Cardiac muscle cell (in vitro differentiated cells and primary cell): ENCODE measurements around the gene PLAAT1. TPM values are rescaled to one million over a fixed set of nuclear protein-coding genes. Genes with fewer than 3 reads are reported as not detected.

Experiments used
- DNase-seq, 2 donors: peaks; one replicate each; pipeline versions ENCODE4 v3.0.0 to v3.0.0-alpha.2; 2010 to 2017; ENCODE audit warnings: low read depth in 1 of 2, low spot score in 1 of 2
- H3K27ac ChIP-seq: fragments of 200-600 bp; sonication (generic); 2 replicates; pipeline ENCODE4 v1.5.1; 2016
- H3K27me3 ChIP-seq: fragments of 200-600 bp; sonication (generic); 2 replicates; pipeline ENCODE4 v1.6.0; 2016; ENCODE audit warnings: control low read depth
- H3K36me3 ChIP-seq: fragments of 200-600 bp; sonication (generic); 2 replicates; pipeline ENCODE4 v1.5.1; 2016; ENCODE audit warnings: control low read depth
- H3K4me1 ChIP-seq: fragments of 200-600 bp; sonication (generic); 2 replicates; pipeline ENCODE4 v1.8.1; 2017; ENCODE audit warnings: low read depth, mild to moderate bottlenecking, mixed run types
- H3K4me3 ChIP-seq: fragments of 200-600 bp; sonication (generic); 2 replicates; pipeline ENCODE4 v1.5.1; 2016; ENCODE audit warnings: mild to moderate bottlenecking
- H3K9me3 ChIP-seq: fragments of 200-600 bp; sonication (generic); 2 replicates; pipeline ENCODE4 v1.5.1; 2017; ENCODE audit warnings: low read depth, mild to moderate bottlenecking, control low read depth
- polyA plus RNA-seq: library from polyadenylated mRNA; unstranded; fragments of >200 nt; fragmentation: Nextera tagmentation; extraction: Ambion mirVana; gene quantifications from 2 replicates; pipeline ENCODE4 v1.2.1, GENCODE V29; 2016
- total RNA-seq: library from RNA; depleted of rRNA; stranded (reverse); fragments of >200 nt; gene quantifications from 2 replicates; pipeline ENCODE4 v1.2.3, GENCODE V29; 2016
- TF ChIP-seq, protein P1 (sequence below): IDR thresholded peaks from 2 replicates; pipeline ENCODE4 v1.5.1; 2012; ENCODE audit warnings: low read depth, mild to moderate bottlenecking, low read length

Gene PLAAT1
- total and polyA plus RNA-seq, 2 experiments from 2014 or later, result 35.4 to 37.6 TPM

DNA sequence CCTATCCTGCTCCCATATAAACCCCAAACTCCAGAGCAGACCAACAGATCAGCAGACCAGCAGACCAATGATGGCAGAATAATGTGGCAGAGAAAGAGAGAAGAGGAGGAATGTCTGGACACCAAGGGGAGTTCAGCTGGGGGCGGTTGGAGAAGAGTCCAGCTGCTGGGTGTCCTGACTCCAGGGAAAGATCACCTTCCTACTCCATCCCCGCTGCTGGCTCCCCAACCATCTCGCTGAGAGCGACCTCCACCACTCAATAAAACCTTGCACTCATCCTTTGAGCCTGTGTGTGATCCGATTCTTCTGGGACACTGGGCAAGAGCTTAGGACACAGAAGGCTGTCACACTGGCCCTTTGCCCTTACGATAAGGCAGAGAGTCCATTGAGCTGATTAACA is 12.8 kb upstream of the PLAAT1 start:
- TF ChIP-seq, protein P1, sequence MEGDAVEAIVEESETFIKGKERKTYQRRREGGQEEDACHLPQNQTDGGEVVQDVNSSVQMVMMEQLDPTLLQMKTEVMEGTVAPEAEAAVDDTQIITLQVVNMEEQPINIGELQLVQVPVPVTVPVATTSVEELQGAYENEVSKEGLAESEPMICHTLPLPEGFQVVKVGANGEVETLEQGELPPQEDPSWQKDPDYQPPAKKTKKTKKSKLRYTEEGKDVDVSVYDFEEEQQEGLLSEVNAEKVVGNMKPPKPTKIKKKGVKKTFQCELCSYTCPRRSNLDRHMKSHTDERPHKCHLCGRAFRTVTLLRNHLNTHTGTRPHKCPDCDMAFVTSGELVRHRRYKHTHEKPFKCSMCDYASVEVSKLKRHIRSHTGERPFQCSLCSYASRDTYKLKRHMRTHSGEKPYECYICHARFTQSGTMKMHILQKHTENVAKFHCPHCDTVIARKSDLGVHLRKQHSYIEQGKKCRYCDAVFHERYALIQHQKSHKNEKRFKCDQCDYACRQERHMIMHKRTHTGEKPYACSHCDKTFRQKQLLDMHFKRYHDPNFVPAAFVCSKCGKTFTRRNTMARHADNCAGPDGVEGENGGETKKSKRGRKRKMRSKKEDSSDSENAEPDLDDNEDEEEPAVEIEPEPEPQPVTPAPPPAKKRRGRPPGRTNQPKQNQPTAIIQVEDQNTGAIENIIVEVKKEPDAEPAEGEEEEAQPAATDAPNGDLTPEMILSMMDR, result no peak
- H3K4me1 ChIP-seq, result peaks cover 19% of the 10 kb centered on the region
- no peak overlapping the region for H3K27ac ChIP-seq
- H3K9me3 ChIP-seq, result no peaks in the 10 kb centered on the region
- no peaks in the 10 kb centered on the region for H3K36me3 ChIP-seq
- no peak overlapping the region for H3K4me3 ChIP-seq
- no peak for DNase-seq
- no peaks in the 10 kb centered on the region for H3K27me3 ChIP-seq

DNA sequence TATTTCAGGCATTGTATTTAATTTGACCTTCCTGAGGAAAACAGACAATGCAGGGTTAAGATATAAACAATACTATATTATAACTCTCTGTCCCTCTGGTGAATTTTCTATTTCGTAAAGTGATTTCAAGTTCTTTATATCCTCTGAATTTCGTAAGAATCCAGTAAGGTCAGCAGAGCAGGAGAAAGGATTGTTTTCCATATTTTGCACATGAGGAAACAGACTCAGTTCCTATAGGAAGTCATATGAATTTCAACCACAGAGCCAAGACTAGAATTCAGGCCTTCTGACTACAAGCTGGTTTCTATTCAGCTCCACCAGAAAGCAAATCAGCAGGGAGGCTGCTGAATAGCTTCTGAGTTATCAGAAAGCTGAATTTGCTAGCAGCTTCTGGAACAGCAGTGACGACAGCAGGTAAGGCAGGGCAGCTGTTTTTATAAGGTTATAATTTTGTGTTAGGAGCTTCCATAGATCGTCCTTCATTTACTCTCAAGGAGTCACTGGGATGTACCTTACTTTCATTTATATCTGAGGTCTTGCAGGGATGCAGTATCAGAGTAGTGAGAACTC is 11.1 kb upstream of the PLAAT1 start:
- TF ChIP-seq, protein P1, result no peak
- Histone ChIP-seq H3K4me1 (peaks cover 19% of the 10 kb centered on the region), H3K27ac (no peak overlapping the region), H3K36me3 (no peaks in the 10 kb centered on the region), H3K9me3 (no peaks in the 10 kb centered on the region), H3K4me3 (no peak overlapping the region), H3K27me3 (no peaks in the 10 kb centered on the region)
- no peak for DNase-seq

DNA sequence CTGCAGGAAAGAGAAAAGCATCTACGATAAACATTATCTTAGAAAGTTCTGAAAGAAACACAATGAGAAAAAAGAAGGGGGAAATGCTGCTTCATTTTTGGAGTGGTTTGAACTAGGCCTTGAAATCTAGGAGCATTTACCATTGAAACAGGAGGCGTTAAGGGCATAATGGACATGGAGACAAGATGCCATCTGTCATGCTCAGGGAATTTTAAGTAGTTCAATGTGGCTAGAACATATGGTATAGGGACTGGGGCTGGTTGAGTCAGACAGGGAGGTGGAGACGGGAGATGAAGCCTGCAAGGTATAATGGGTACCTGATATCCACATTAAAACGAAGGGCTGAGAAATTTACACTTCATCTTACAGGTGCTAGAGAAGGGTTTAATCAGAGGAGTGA is 10.4 kb upstream of the PLAAT1 start:
- Histone ChIP-seq H3K36me3 (no peaks in the 10 kb centered on the region), H3K9me3 (no peaks in the 10 kb centered on the region), H3K27ac (no peak overlapping the region), H3K4me1 (peaks cover 19% of the 10 kb centered on the region), H3K27me3 (no peaks in the 10 kb centered on the region), H3K4me3 (no peak overlapping the region)
- DNase-seq, result no peak
- TF ChIP-seq, protein P1, result no peak

DNA sequence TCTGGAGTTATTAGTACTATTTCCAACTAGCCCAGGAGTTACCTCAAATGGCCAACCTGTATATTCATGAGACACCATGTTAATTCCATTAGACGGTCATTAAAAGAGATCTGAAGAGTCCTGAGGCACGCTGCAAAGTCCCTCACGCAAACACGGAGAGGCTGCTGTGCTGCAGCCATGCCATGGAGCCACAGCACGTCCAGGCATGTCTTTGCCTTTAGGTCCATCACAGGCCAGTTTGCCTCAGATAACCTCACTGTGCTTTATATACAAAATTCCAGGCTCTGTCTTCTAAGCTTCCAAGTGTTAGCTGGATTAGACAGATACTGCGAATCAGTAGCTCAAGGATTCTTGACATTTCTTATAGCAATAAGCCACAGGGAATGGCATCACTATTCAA is 9.8 kb upstream of the PLAAT1 start:
- Histone ChIP-seq H3K9me3 (no peaks in the 10 kb centered on the region), H3K27me3 (no peaks in the 10 kb centered on the region), H3K36me3 (no peaks in the 10 kb centered on the region), H3K4me1 (peaks cover 19% of the 10 kb centered on the region), H3K27ac (no peak overlapping the region), H3K4me3 (no peak overlapping the region)
- TF ChIP-seq, protein P1, result no peak
- DNase-seq, result no peak

DNA sequence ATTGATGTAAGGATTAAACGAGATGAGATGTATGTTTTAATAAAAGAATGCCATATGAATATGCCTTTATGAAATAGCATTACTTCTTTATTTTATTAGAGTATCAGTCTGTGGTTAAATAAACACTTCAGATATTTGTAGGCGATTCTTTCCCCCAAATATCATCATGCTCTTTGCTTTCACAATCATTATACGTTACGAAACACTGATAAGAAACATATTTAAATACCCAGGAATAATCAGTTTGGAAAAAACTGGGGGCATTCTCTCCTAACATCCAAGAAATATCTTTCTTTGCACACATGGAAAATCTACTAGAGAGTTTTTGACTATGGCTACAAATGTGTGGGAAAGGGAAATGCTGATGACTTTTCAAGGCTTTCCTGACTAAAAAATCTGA is 4.4 kb upstream of the PLAAT1 start:
- Histone ChIP-seq H3K27me3 (no peaks in the 10 kb centered on the region), H3K27ac (no peak overlapping the region), H3K4me3 (no peak overlapping the region), H3K36me3 (no peaks in the 10 kb centered on the region), H3K9me3 (no peaks in the 10 kb centered on the region), H3K4me1 (peaks cover 21% of the 10 kb centered on the region)
- TF ChIP-seq, protein P1, result no peak
- DNase-seq, result peak in 1 of 2 donors; percentile 47
